ENCODE results near the gene CCDC170. TPM values are rescaled to one million over a fixed set of nuclear protein-coding genes. Genes with fewer than 3 reads are reported as not detected.
A peak's percentile ranks its signal among the peaks of the same experiment; 100 is the strongest.

The CCDC170 gene
- polyA plus RNA-seq, 6 donors from 2014 or later = not detected

DNA sequence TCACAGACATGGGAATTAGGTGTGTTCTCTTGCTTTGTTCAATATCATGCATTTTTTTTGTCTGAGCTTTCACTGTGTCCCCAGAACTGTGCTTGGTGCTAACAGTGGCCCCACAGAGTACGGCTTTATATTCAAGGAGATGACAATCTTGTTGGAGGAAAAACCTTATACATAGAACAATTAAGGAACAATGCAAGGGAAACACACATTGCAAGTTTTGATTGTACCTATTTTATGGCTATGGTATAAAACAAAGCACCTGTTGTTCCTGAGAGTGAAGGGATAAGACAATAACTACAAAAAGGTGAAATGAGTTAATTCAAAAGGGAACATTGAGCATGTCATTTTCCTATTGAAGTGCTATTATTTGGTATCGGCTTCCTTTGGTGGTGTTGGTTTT lies 169.7 kb downstream of the CCDC170 start:
- H3K4me3 Mint-ChIP-seq = no peak overlapping the region
- H3K36me3 Mint-ChIP-seq = no peaks in the 10 kb centered on the region
- peaks cover 0 to 1% (median 0%) of the 10 kb centered on the region in 7 donors for H3K9me3 Mint-ChIP-seq
- H3K4me1 Mint-ChIP-seq = no peaks in the 10 kb centered on the region
- no peak for ATAC-seq (ENCODE audit: low read depth in 2 of 2)
- H3K27me3 Mint-ChIP-seq = peaks cover 0 to 5% (median 0%) of the 10 kb centered on the region in 3 donors
- peak overlapping the region in 1 of 6 donors; percentile 24 for H3K27ac Mint-ChIP-seq
- no peak for DNase-seq

- no peaks in the 10 kb centered on the region for H3K4me1 Mint-ChIP-seq
- no peaks in the 10 kb centered on the region for H3K36me3 Mint-ChIP-seq
- no peak for DNase-seq
- H3K27me3 Mint-ChIP-seq = peaks cover 0 to 5% (median 0%) of the 10 kb centered on the region in 3 donors
- H3K9me3 Mint-ChIP-seq = peaks cover 0 to 1% (median 0%) of the 10 kb centered on the region in 7 donors
- no peak overlapping the region for H3K27ac Mint-ChIP-seq
- no peak overlapping the region for H3K4me3 Mint-ChIP-seq
- ATAC-seq (ENCODE audit: low read depth in 2 of 2) = no peak
Measured at GRCh38 chr6:151664390-151664789, 170.6 kb downstream of the CCDC170 start.

GRCh38 chr6:151665329-151665728 lies 171.5 kb downstream of the CCDC170 start:
- H3K9me3 Mint-ChIP-seq = peaks cover 0 to 1% (median 0%) of the 10 kb centered on the region in 7 donors
- no peak overlapping the region for H3K27ac Mint-ChIP-seq
- no peaks in the 10 kb centered on the region for H3K36me3 Mint-ChIP-seq
- DNase-seq (no peak), ATAC-seq (ENCODE audit: low read depth in 2 of 2) (no peak)
- H3K27me3 Mint-ChIP-seq = peaks cover 0 to 5% (median 0%) of the 10 kb centered on the region in 3 donors
- no peaks in the 10 kb centered on the region for H3K4me1 Mint-ChIP-seq
- H3K4me3 Mint-ChIP-seq = no peak overlapping the region

GRCh38 chr6:151666526-151666925 lies 172.7 kb downstream of the CCDC170 start:
- DNase-seq (no peak), ATAC-seq (ENCODE audit: low read depth in 2 of 2) (no peak)
- Mint-ChIP-seq H3K9me3 (peaks cover 0 to 4% (median 0%) of the 10 kb centered on the region in 7 donors), H3K4me3 (no peak overlapping the region), H3K4me1 (no peaks in the 10 kb centered on the region), H3K36me3 (no peaks in the 10 kb centered on the region), H3K27me3 (peaks cover 0 to 5% (median 0%) of the 10 kb centered on the region in 3 donors), H3K27ac (peak overlapping the region in 1 of 6 donors; percentile 18)

DNA sequence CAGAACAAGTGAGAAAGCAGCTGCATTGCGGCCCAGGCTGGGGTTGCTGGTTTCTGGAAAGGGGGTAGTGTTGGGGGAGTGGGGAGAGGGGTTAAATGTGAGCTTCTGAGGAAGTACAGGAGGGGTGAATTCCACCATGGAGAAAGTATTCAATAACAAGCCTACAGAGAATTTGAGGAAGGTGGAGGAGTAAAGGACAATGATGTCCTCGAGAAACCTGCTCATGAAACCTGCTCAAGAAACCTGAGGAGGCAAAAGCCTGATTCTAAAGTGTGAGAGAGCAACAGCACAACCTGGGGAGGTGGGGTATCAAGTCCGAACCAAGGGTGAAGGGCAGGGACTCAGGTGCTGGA lies 175.4 kb downstream of the CCDC170 start:
- H3K4me1 Mint-ChIP-seq = no peaks in the 10 kb centered on the region
- DNase-seq = no peak
- no peaks in the 10 kb centered on the region for H3K36me3 Mint-ChIP-seq
- H3K27me3 Mint-ChIP-seq = peaks cover 0 to 5% (median 0%) of the 10 kb centered on the region in 3 donors
- ATAC-seq (ENCODE audit: low read depth in 2 of 2) = no peak
- no peak overlapping the region for H3K27ac Mint-ChIP-seq
- H3K4me3 Mint-ChIP-seq = no peak overlapping the region
- peaks cover 0 to 4% (median 0%) of the 10 kb centered on the region in 7 donors for H3K9me3 Mint-ChIP-seq

DNA sequence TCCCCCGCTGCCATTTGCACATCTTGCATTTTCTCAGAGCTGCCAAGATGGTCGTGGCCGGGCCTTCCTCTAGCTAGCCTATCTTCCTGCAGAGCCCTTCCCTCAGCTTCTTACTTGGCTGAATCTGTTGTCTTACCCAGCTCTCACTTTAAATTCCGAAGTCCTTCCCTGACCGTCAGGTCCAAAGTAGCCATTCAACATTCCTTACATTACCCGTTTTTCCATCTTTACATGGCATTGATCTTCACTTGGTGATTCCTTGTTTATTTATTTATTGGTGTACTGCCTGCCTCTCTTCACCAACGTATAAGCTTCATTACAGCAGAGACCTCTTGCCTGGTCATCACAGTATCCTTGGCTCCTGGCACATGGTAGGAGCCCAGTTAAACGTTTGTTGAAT lies 176.3 kb downstream of the CCDC170 start:
- Mint-ChIP-seq H3K9me3 (peaks cover 0 to 4% (median 0%) of the 10 kb centered on the region in 7 donors), H3K4me3 (no peak overlapping the region), H3K4me1 (no peaks in the 10 kb centered on the region), H3K36me3 (no peaks in the 10 kb centered on the region), H3K27ac (no peak overlapping the region), H3K27me3 (peaks cover 0 to 5% (median 0%) of the 10 kb centered on the region in 3 donors)
- DNase-seq = no peak
- no peak for ATAC-seq (ENCODE audit: low read depth in 2 of 2)

Other genes starting within 250 kb of the CCDC170 start
- 10 to 100 TPM; 11.6 to 22.7 (median 14.5) TPM for gene ZBTB2, start 102.5 kb upstream of the CCDC170 start, polyA plus RNA-seq (ENCODE audit: low read depth in 6 of 6)
- gene RMND1, start 41.9 kb upstream of the CCDC170 start, polyA plus RNA-seq (ENCODE audit: low read depth in 6 of 6) = 10 to 100 TPM in 3 of 6 donors, 1 to 10 TPM in 3; 2.7 to 13.8 (median 9.8) TPM

Data from naive B cell (primary cell).